Gastroesophageal sphincter (tissue), 3 donors: ENCODE measurements around the gene MACF1.

Experiments used
- EP300 ChIP-seq: sonication (generic); formaldehyde crosslinking; IDR thresholded peaks from one replicate; pipeline ENCODE4 v1.6.1; 2017; ENCODE audit warnings: antibody characterized with exemption, mild to moderate bottlenecking
- POLR2AphosphoS5 ChIP-seq: sonication (generic); formaldehyde crosslinking; IDR thresholded peaks from one replicate; pipeline ENCODE4 v1.6.1; 2017; ENCODE audit warnings: antibody characterized with exemption
- TF ChIP-seq, protein P1 (sequence below), 4 experiments: fragments of 200-600 bp in 2 of 4; fragments of 450-650 bp in 2 of 4; sonication (generic) in 1 of 4; IDR thresholded peaks; one replicate each; pipeline ENCODE4 v1.5.1; 2017 to 2019; ENCODE audit warnings: antibody characterized with exemption in 4 of 4, mild to moderate bottlenecking in 2 of 4, moderate library complexity in 2 of 4

GRCh38 chr1:39474810-39475209 is 270.3 kb downstream of the MACF1 start:
- TF ChIP-seq, protein P1, sequence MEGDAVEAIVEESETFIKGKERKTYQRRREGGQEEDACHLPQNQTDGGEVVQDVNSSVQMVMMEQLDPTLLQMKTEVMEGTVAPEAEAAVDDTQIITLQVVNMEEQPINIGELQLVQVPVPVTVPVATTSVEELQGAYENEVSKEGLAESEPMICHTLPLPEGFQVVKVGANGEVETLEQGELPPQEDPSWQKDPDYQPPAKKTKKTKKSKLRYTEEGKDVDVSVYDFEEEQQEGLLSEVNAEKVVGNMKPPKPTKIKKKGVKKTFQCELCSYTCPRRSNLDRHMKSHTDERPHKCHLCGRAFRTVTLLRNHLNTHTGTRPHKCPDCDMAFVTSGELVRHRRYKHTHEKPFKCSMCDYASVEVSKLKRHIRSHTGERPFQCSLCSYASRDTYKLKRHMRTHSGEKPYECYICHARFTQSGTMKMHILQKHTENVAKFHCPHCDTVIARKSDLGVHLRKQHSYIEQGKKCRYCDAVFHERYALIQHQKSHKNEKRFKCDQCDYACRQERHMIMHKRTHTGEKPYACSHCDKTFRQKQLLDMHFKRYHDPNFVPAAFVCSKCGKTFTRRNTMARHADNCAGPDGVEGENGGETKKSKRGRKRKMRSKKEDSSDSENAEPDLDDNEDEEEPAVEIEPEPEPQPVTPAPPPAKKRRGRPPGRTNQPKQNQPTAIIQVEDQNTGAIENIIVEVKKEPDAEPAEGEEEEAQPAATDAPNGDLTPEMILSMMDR (IDR thresholded peaks at IDR 0.05), result no peak
- TF ChIP-seq POLR2AphosphoS5, result no peak
- no peak for TF ChIP-seq EP300
